HEK293T (cell line): ENCODE results near the gene IER3.

ENCODE experiments used
- ELF4 ChIP-seq: fragments of 450-650 bp; IDR thresholded peaks from 2 replicates; pipeline ENCODE4 v1.6.1; 2017; ENCODE audit warnings: antibody characterized with exemption
- FOXA1 ChIP-seq: fragments of 450-650 bp; IDR thresholded peaks from 2 replicates; pipeline ENCODE4 v1.6.1; 2016; ENCODE audit warnings: mild to moderate bottlenecking

- TF ChIP-seq ELF4 (no peak), FOXA1 (no peak)
These were observed 35.1 kb downstream of the IER3 start for GRCh38 chr6:30709101-30709868.
